Activated CD4-positive, alpha-beta memory T cell treated with anti-CD3 and anti-CD28 coated beads for 36 hours (primary cell): ENCODE data around the gene TMEM234. TPM values are rescaled to one million over a fixed set of nuclear protein-coding genes. Genes with fewer than 3 reads are reported as not detected.

Source experiments
- CTCF ChIA-PET: fragments of 350-600 bp; sonication (Branson Sonifier 250); formaldehyde crosslinking; loops from one replicate; lab custom pipeline; 2021; ENCODE audit warnings: antibody characterized with exemption, inconsistent platforms; lab: Charles Lee
- POLR2A ChIA-PET: fragments of 350-600 bp; sonication (Branson Sonifier 250); formaldehyde crosslinking; loops from one replicate; lab custom pipeline; 2021; ENCODE audit warnings: antibody characterized with exemption; lab: Charles Lee
- DNase-seq: peaks from one replicate; pipeline ENCODE4 v3.0.0-alpha.2; 2020
- H3K27ac Mint-ChIP-seq: one replicate; pipeline ENCODE4 v1.8.0; 2021; ENCODE audit warnings: mixed read lengths
- H3K27me3 Mint-ChIP-seq: one replicate; pipeline ENCODE4 v1.8.0; 2021; ENCODE audit warnings: mixed read lengths
- H3K36me3 Mint-ChIP-seq: one replicate; pipeline ENCODE4 v1.8.0; 2021; ENCODE audit warnings: mixed read lengths
- H3K4me1 Mint-ChIP-seq: one replicate; pipeline ENCODE4 v1.8.0; 2021; ENCODE audit warnings: low read depth, mixed read lengths
- H3K4me3 Mint-ChIP-seq: one replicate; pipeline ENCODE4 v1.8.0; 2021; ENCODE audit warnings: mild to moderate bottlenecking, mixed read lengths
- H3K9me3 Mint-ChIP-seq: one replicate; pipeline ENCODE4 v1.8.0; 2021; ENCODE audit warnings: mixed read lengths
- intact Hi-C: fragments of 100-400 bp; cut with micrococcal nuclease; formaldehyde crosslinking; loops from one replicate; pipeline ENCODE4 v1.15.1; 2023
- total RNA-seq, 2 experiments: library from RNA; stranded (reverse); gene quantifications; one replicate each; pipeline ENCODE4 v1.2.3, GENCODE V29; 2021

Gene TMEM234
- total RNA-seq, 2 experiments from 2014 or later = 7.8 to 9.9 TPM

- H3K9me3 Mint-ChIP-seq = no peaks in the 10 kb centered on the region
- H3K27ac Mint-ChIP-seq = no peak overlapping the region
- DNase-seq = no peak
- H3K4me3 Mint-ChIP-seq = no peak overlapping the region
- intact Hi-C loops = no loop called here
- CTCF ChIA-PET = interaction anchor here (0.7 to 3.1 kb wide), 32 partner anchors 10 to 207 kb away, joined by 3 to 65 read pairs (median 7); partner anchors contain the start of genes BSDC1, CCDC28B, FAM167B and HDAC1
- peaks cover 10% of the 10 kb centered on the region for H3K36me3 Mint-ChIP-seq
- POLR2A ChIA-PET = interaction anchor here (0.9 to 1.6 kb wide), 3 partner anchors 11 to 37 kb away, joined by 3 to 19 read pairs (median 3); partner anchors contain the start of gene IQCC
- no peaks in the 10 kb centered on the region for H3K27me3 Mint-ChIP-seq
- H3K4me1 Mint-ChIP-seq = peaks cover 20% of the 10 kb centered on the region
These were observed 5.6 kb downstream of the TMEM234 start for GRCh38 chr1:32216566-32216965.

- CTCF ChIA-PET = interaction anchor here (0.6 to 3.1 kb wide), 57 partner anchors 9 to 208 kb away, joined by 3 to 65 read pairs (median 5); partner anchors contain the start of genes BSDC1, CCDC28B, FAM167B and HDAC1
- Mint-ChIP-seq H3K27ac (peak overlapping the region; percentile 8), H3K36me3 (peaks cover 10% of the 10 kb centered on the region), H3K4me1 (peaks cover 14% of the 10 kb centered on the region), H3K9me3 (no peaks in the 10 kb centered on the region), H3K4me3 (no peak overlapping the region), H3K27me3 (no peaks in the 10 kb centered on the region)
- POLR2A ChIA-PET = interaction anchor here (1.1 to 1.6 kb wide), 5 partner anchors 10 to 178 kb away, joined by 3 to 19 read pairs (median 5); partner anchors contain the start of genes BSDC1, IQCC and MARCKSL1
- intact Hi-C loops = loop anchor here (1.0 kb wide), 1 partner anchor 197 kb away; no protein-coding TSS in a partner anchor
- peak; percentile 74 for DNase-seq
These were observed 6.3 kb downstream of the TMEM234 start for GRCh38 chr1:32215629-32216480.

- ChIA-PET CTCF (interaction anchor here (0.5 kb wide), 1 partner anchor 10 kb away, joined by 3 read pairs; no protein-coding TSS in a partner anchor), POLR2A (no interaction called here)
- H3K27me3 Mint-ChIP-seq = no peaks in the 10 kb centered on the region
- peak; percentile 14 for DNase-seq
- no peaks in the 10 kb centered on the region for H3K9me3 Mint-ChIP-seq
- H3K27ac Mint-ChIP-seq = no peak within 1 kb of the TSS
- peaks cover 15% of the 10 kb centered on the region for H3K4me1 Mint-ChIP-seq
- intact Hi-C loops = no loop called here
- H3K4me3 Mint-ChIP-seq = no peak within 1 kb of the TSS
- H3K36me3 Mint-ChIP-seq = peaks cover 2% of the 10 kb centered on the region
These were observed 13.2 kb downstream of the TMEM234 start, which contains the start of gene DCDC2B for GRCh38 chr1:32208891-32209328. Gene DCDC2B (plus strand): TSS chr1:32209089. CDS start chr1:32209094, 5 bp downstream.

GRCh38 chr1:32208469-32208868, 13.7 kb downstream of the TMEM234 start:
- Mint-ChIP-seq H3K36me3 (peaks cover 2% of the 10 kb centered on the region), H3K4me3 (no peak overlapping the region), H3K27ac (no peak overlapping the region), H3K27me3 (no peaks in the 10 kb centered on the region), H3K9me3 (no peaks in the 10 kb centered on the region), H3K4me1 (peaks cover 16% of the 10 kb centered on the region)
- ChIA-PET POLR2A (no interaction called here), CTCF (interaction anchor here (0.5 to 3.7 kb wide), 2 partner anchors 7 to 9 kb away, joined by 3 to 31 read pairs; no protein-coding TSS in a partner anchor)
- intact Hi-C loops = no loop called here
- DNase-seq = no peak

- H3K36me3 Mint-ChIP-seq = peaks cover 2% of the 10 kb centered on the region
- ChIA-PET POLR2A (interaction anchor here (0.5 to 2.8 kb wide), 10 partner anchors 8 to 613 kb away, joined by 3 to 19 read pairs (median 3); partner anchors contain the start of gene TXLNA), CTCF (interaction anchor here (0.7 to 3.7 kb wide), 5 partner anchors 10 to 132 kb away, joined by 3 to 31 read pairs (median 4); partner anchors contain the start of genes FAM167B, MARCKSL1 and TMEM39B)
- H3K4me3 Mint-ChIP-seq = peak within 1 kb of the TSS; percentile 89
- peak; percentile 92 for DNase-seq
- H3K9me3 Mint-ChIP-seq = no peaks in the 10 kb centered on the region
- intact Hi-C loops = no loop called here
- H3K27me3 Mint-ChIP-seq = no peaks in the 10 kb centered on the region
- H3K4me1 Mint-ChIP-seq = peaks cover 32% of the 10 kb centered on the region
- H3K27ac Mint-ChIP-seq = peak within 1 kb of the TSS; percentile 58
These were observed 16.5 kb downstream of the TMEM234 start, which contains the start of gene IQCC for GRCh38 chr1:32205401-32206370. Gene IQCC (plus strand): TSS chr1:32205671. CDS start chr1:32205682, 11 bp downstream.

GRCh38 chr1:32204943-32205361, 17.2 kb downstream of the TMEM234 start:
- peaks cover 2% of the 10 kb centered on the region for H3K36me3 Mint-ChIP-seq
- intact Hi-C loops = no loop called here

GRCh38 chr1:32201011-32201855, 20.9 kb downstream of the TMEM234 start:
- intact Hi-C loops = loop anchor here (1.0 to 2.0 kb wide), 3 partner anchors 20 to 49 kb away; partner anchors contain the start of genes EIF3I and TMEM234
- Mint-ChIP-seq H3K4me1 (peaks cover 45% of the 10 kb centered on the region), H3K9me3 (no peaks in the 10 kb centered on the region), H3K27me3 (no peaks in the 10 kb centered on the region), H3K36me3 (peaks cover 16% of the 10 kb centered on the region), H3K4me3 (peak overlapping the region; percentile 81), H3K27ac (peak overlapping the region; percentile 80)
- peak; percentile 89 for DNase-seq
- POLR2A ChIA-PET = interaction anchor here (0.6 to 2.6 kb wide), 7 partner anchors 14 to 135 kb away, joined by 3 to 16 read pairs (median 4); partner anchors contain the start of genes LCK, MARCKSL1 and TXLNA
- CTCF ChIA-PET = interaction anchor here (1.0 to 4.0 kb wide), 4 partner anchors 15 to 199 kb away, joined by 3 to 22 read pairs (median 8); no protein-coding TSS in a partner anchor

More at GRCh38 chr1:32204943-32205361, 17.2 kb downstream of the TMEM234 start:
- peaks cover 37% of the 10 kb centered on the region for H3K4me1 Mint-ChIP-seq
- ChIA-PET CTCF (interaction anchor here (1.8 to 3.7 kb wide), 2 partner anchors 11 to 43 kb away, joined by 9 to 31 read pairs; partner anchors contain the start of gene FAM167B), POLR2A (interaction anchor here (0.6 to 2.8 kb wide), 5 partner anchors 11 to 614 kb away, joined by 3 to 19 read pairs (median 3); partner anchors contain the start of gene TXLNA)
- H3K9me3 Mint-ChIP-seq = no peaks in the 10 kb centered on the region
- peak overlapping the region; percentile 89 for H3K4me3 Mint-ChIP-seq
- no peak overlapping the region for H3K27ac Mint-ChIP-seq
- DNase-seq = no peak
- no peaks in the 10 kb centered on the region for H3K27me3 Mint-ChIP-seq

- CTCF ChIA-PET = interaction anchor here (1.0 to 4.0 kb wide), 5 partner anchors 15 to 200 kb away, joined by 3 to 22 read pairs (median 3); no protein-coding TSS in a partner anchor
- intact Hi-C loops = loop anchor here (1.0 to 2.0 kb wide), 3 partner anchors 20 to 50 kb away; partner anchors contain the start of genes EIF3I and TMEM234
- peaks cover 21% of the 10 kb centered on the region for H3K36me3 Mint-ChIP-seq
- H3K4me1 Mint-ChIP-seq = peaks cover 51% of the 10 kb centered on the region
- peak within 1 kb of the TSS; percentile 80 for H3K27ac Mint-ChIP-seq
- no peaks in the 10 kb centered on the region for H3K27me3 Mint-ChIP-seq
- POLR2A ChIA-PET = interaction anchor here (0.6 to 2.6 kb wide), 7 partner anchors 15 to 451 kb away, joined by 3 to 16 read pairs (median 4); partner anchors contain the start of genes LCK, MARCKSL1, RBBP4 and TXLNA
- H3K4me3 Mint-ChIP-seq = peak within 1 kb of the TSS; percentile 81
- peak; percentile 67 for DNase-seq
- H3K9me3 Mint-ChIP-seq = no peaks in the 10 kb centered on the region
These were observed 21.7 kb downstream of the TMEM234 start, which contains the start of gene CCDC28B for GRCh38 chr1:32200226-32201010. Gene CCDC28B (plus strand): TSS chr1:32200595. CDS start chr1:32201936, 1,341 bp downstream.

- H3K9me3 Mint-ChIP-seq = no peaks in the 10 kb centered on the region
- H3K27me3 Mint-ChIP-seq = no peaks in the 10 kb centered on the region
- POLR2A ChIA-PET = interaction anchor here (1.0 to 2.6 kb wide), 4 partner anchors 18 to 452 kb away, joined by 3 to 16 read pairs (median 4); partner anchors contain the start of genes RBBP4 and TXLNA
- CTCF ChIA-PET = interaction anchor here (1.0 to 4.0 kb wide), 3 partner anchors 16 to 201 kb away, joined by 3 to 22 read pairs (median 3); no protein-coding TSS in a partner anchor
- H3K4me3 Mint-ChIP-seq = peak overlapping the region; percentile 69
- H3K36me3 Mint-ChIP-seq = peaks cover 27% of the 10 kb centered on the region
- intact Hi-C loops = loop anchor here (2.0 kb wide), 2 partner anchors 19 to 23 kb away; partner anchors contain the start of genes EIF3I and TMEM234
- H3K27ac Mint-ChIP-seq = no peak overlapping the region
- H3K4me1 Mint-ChIP-seq = peaks cover 57% of the 10 kb centered on the region
- no peak for DNase-seq
These were observed 22.5 kb downstream of the TMEM234 start for GRCh38 chr1:32199717-32200072.
